ENCODE results near the gene IGF2.

DNA sequence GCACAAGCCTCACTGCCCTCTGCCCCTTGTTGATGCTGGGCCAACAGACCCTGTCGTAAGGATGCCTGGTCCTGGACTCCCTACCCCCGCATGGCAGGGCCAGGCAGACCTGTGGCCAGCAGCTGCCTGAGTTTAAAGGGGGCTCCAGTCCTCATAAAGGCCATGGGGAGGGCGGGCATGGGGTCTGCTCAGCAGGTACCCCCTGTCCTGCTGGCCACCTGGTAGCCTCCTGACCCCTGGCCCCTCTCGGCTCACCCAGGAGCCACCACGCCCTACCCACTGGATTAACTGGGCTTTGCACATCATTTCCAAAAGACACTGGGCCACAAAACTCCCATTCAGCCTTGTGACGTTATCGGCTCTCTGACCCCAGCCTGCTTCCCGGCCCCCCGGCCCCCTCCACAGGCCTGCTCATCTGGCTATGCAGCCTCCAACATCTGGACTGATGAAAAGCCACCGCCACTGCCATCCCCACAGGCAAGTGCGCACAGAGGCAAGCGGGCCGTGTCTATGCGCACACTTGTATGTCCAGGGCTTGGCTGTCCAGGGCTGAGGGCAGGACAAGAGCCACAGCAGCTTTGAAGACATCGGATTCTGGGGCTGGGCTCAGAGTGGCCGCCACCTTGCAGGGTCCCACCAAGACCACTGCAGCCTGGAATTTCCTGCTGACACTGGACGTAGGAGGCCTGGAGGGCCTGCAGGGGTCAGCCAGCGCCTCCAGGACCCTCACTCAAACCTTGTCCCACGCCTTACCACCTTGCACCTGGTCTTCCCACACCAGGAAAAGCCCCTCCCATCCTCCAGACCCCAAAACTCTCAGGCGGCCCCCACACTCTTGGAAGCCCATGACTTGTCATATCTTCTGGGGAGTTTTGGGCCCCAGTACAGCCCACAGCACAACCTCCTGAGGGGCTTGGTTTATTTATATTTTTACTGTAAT is 48.7 kb downstream of the IGF2 start:
- TF ChIP-seq EP300 (IDR thresholded peaks at IDR 0.05) (no peak), POLR2AphosphoS5 (IDR thresholded peaks at IDR 0.05) (no peak)
- TF ChIP-seq, protein P1, sequence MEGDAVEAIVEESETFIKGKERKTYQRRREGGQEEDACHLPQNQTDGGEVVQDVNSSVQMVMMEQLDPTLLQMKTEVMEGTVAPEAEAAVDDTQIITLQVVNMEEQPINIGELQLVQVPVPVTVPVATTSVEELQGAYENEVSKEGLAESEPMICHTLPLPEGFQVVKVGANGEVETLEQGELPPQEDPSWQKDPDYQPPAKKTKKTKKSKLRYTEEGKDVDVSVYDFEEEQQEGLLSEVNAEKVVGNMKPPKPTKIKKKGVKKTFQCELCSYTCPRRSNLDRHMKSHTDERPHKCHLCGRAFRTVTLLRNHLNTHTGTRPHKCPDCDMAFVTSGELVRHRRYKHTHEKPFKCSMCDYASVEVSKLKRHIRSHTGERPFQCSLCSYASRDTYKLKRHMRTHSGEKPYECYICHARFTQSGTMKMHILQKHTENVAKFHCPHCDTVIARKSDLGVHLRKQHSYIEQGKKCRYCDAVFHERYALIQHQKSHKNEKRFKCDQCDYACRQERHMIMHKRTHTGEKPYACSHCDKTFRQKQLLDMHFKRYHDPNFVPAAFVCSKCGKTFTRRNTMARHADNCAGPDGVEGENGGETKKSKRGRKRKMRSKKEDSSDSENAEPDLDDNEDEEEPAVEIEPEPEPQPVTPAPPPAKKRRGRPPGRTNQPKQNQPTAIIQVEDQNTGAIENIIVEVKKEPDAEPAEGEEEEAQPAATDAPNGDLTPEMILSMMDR (IDR thresholded peaks at IDR 0.05), result no peak
